H1 (cell line): Measurements from ENCODE around the gene ADRM1. TPM values are rescaled to one million over a fixed set of nuclear protein-coding genes. Genes with fewer than 3 reads are reported as not detected.

Experiments used
- CTCF ChIA-PET: fragments of 300-600 bp; sonication (Branson Sonifier 250); formaldehyde crosslinking; loops from one replicate; lab custom pipeline; 2021; ENCODE audit not compliant: partially characterized antibody; lab: Charles Lee
- POLR2A ChIA-PET: fragments of 300-600 bp; sonication (Branson Sonifier 250); formaldehyde crosslinking; loops from one replicate; lab custom pipeline; 2021; ENCODE audit warnings: inconsistent platforms; ENCODE audit not compliant: partially characterized antibody; lab: Charles Lee
- DNase-seq, 2 experiments: peaks; one replicate each; pipeline versions ENCODE4 v3.0.0 to v3.0.0-alpha.2; 2010 to 2022; ENCODE audit warnings: low spot score in 2 of 2, low read depth in 1 of 2, mixed read lengths in 1 of 2
- FAIRE-seq: peaks from 2 replicates; lab custom pipeline; 2011; peaks lifted over from hg19 to GRCh38; lab: Jason Lieb, UNC
- H2AFZ ChIP-seq: 2 replicates; pipeline ENCODE4 v1.8.1; 2012; ENCODE audit warnings: low read length, inconsistent platforms
- H2AK5ac ChIP-seq: 2 replicates; pipeline ENCODE4 v1.6.1; 2013; ENCODE audit warnings: low read depth, low read length
- H2BK120ac ChIP-seq: replicated peaks from 2 replicates; pipeline ENCODE3; 2013; ENCODE audit warnings: low read depth, low read length, inconsistent platforms
- H2BK12ac ChIP-seq: 2 replicates; pipeline ENCODE4 v1.6.1; 2013; ENCODE audit warnings: low read depth, low read length
- H2BK15ac ChIP-seq: 2 replicates; pipeline ENCODE4 v1.6.1; 2013; ENCODE audit warnings: low read length
- H2BK20ac ChIP-seq: 2 replicates; pipeline ENCODE4 v1.6.1; 2013; ENCODE audit warnings: low read length
- H2BK5ac ChIP-seq: 2 replicates; pipeline ENCODE4 v1.6.1; 2013; ENCODE audit warnings: low read depth, low read length
- H3K14ac ChIP-seq: 2 replicates; pipeline ENCODE4 v1.6.1; 2013; ENCODE audit warnings: inconsistent platforms; ENCODE audit not compliant: insufficient read length
- H3K18ac ChIP-seq: 2 replicates; pipeline ENCODE4 v1.6.1; 2013; ENCODE audit warnings: low read length; ENCODE audit errors: extremely low read depth
- H3K23ac ChIP-seq: 2 replicates; pipeline ENCODE4 v1.6.1; 2013; ENCODE audit warnings: inconsistent platforms; ENCODE audit not compliant: insufficient read length
- H3K23me2 ChIP-seq: 2 replicates; pipeline ENCODE4 v1.6.1; 2013; ENCODE audit warnings: low read depth, low read length
- H3K27ac ChIP-seq: 2 replicates; pipeline ENCODE4 v1.6.1; 2011; ENCODE audit warnings: low read depth, low read length, inconsistent platforms
- H3K27me3 ChIP-seq, 4 experiments: replicated peaks in 1 of 4; 1 replicate in 1 of 4; 2 replicates in 3 of 4; pipeline versions ENCODE4 v1.6.1 to v1.8.1; 2011 to 2013; ENCODE audit warnings: low read length in 3 of 4, mild to moderate bottlenecking in 3 of 4, inconsistent platforms in 2 of 4, mixed read lengths in 2 of 4, moderate library complexity in 1 of 4; ENCODE audit not compliant: control insufficient read depth in 3 of 4, insufficient read depth in 3 of 4; ENCODE audit errors: extremely low read depth in 1 of 4
- H3K36me3 ChIP-seq, 4 experiments: 2 replicates each; pipeline versions ENCODE4 v1.6.1 to v1.8.1; 2011 to 2013; ENCODE audit warnings: mild to moderate bottlenecking in 4 of 4, low read length in 3 of 4, moderate library complexity in 2 of 4, control low read depth in 1 of 4, inconsistent platforms in 1 of 4; ENCODE audit not compliant: insufficient read depth in 4 of 4, control insufficient read depth in 2 of 4
- H3K4ac ChIP-seq: replicated peaks from 2 replicates; pipeline ENCODE3; 2013; ENCODE audit warnings: low read length, low read depth, mixed read lengths, inconsistent platforms; ENCODE audit not compliant: insufficient read length
- H3K4me1 ChIP-seq, 4 experiments: replicated peaks in 1 of 4; 1 replicate in 1 of 4; 2 replicates in 3 of 4; pipeline versions ENCODE4 v1.6.1 to v1.8.1; 2011 to 2013; ENCODE audit warnings: low read length in 3 of 4, inconsistent platforms in 2 of 4, mixed read lengths in 1 of 4; ENCODE audit not compliant: insufficient read depth in 4 of 4, control insufficient read depth in 3 of 4
- H3K4me2 ChIP-seq, 2 experiments: 2 replicates each; pipeline versions ENCODE4 v1.6.1 to v1.8.1; 2011 to 2013; ENCODE audit warnings: low read depth in 2 of 2, low read length in 2 of 2, control low read depth in 1 of 2, inconsistent platforms in 1 of 2, mild to moderate bottlenecking in 1 of 2; ENCODE audit not compliant: insufficient read depth in 1 of 2
- H3K4me3 ChIP-seq, 4 experiments: fragments of 200-600, 300-600 bp in 1 of 4; sonication (generic), shearing (Covaris generic), sonication (Bioruptor Twin) in 1 of 4; 2 replicates each; pipeline versions ENCODE4 v1.5.1 to v1.8.1; 2011 to 2016; ENCODE audit warnings: low read length in 4 of 4, low read depth in 3 of 4, control low read depth in 2 of 4, inconsistent platforms in 2 of 4, mild to moderate bottlenecking in 2 of 4, mixed read lengths in 1 of 4, moderate library complexity in 1 of 4; ENCODE audit not compliant: insufficient read depth in 2 of 4; ENCODE audit errors: extremely low read depth in 1 of 4
- H3K56ac ChIP-seq: replicated peaks from 2 replicates; pipeline ENCODE3; 2013; ENCODE audit warnings: low read depth, mild to moderate bottlenecking, mixed read lengths, low read length, inconsistent platforms; ENCODE audit not compliant: insufficient read length
- H3K79me1 ChIP-seq: 2 replicates; pipeline ENCODE4 v1.6.1; 2013; ENCODE audit warnings: low read depth, low read length, control low read depth
- H3K79me2 ChIP-seq, 2 experiments: 2 replicates each; pipeline versions ENCODE4 v1.6.1 to v1.8.1; 2012 to 2013; ENCODE audit warnings: low read length in 2 of 2, mild to moderate bottlenecking in 2 of 2, inconsistent platforms in 1 of 2; ENCODE audit not compliant: insufficient read depth in 2 of 2, control insufficient read depth in 1 of 2
- H3K9ac ChIP-seq, 4 experiments: replicated peaks in 1 of 4; 1 replicate in 1 of 4; 2 replicates in 3 of 4; pipeline versions ENCODE4 v1.6.1 to v1.8.1; 2011 to 2013; ENCODE audit warnings: low read depth in 3 of 4, low read length in 3 of 4, control low read depth in 2 of 4, mild to moderate bottlenecking in 2 of 4, moderate library complexity in 2 of 4, inconsistent platforms in 1 of 4; ENCODE audit errors: extremely low read depth in 1 of 4
- H3K9me3 ChIP-seq, 2 experiments: 2 replicates each; pipeline versions ENCODE4 v1.6.1 to v1.8.1; 2012 to 2013; ENCODE audit warnings: mild to moderate bottlenecking in 2 of 2, moderate library complexity in 2 of 2, control low read depth in 1 of 2, inconsistent platforms in 1 of 2, low read depth in 1 of 2, low read length in 1 of 2, mixed read lengths in 1 of 2; ENCODE audit not compliant: insufficient read depth in 2 of 2
- H4K20me1 ChIP-seq, 2 experiments: replicated peaks in 1 of 2; 2 replicates each; pipeline versions ENCODE3 to v1.8.1; 2011 to 2013; ENCODE audit warnings: inconsistent platforms in 2 of 2, low read length in 2 of 2, mild to moderate bottlenecking in 1 of 2; ENCODE audit not compliant: insufficient read depth in 2 of 2, control insufficient read depth in 1 of 2
- H4K5ac ChIP-seq: 2 replicates; pipeline ENCODE4 v1.6.1; 2013; ENCODE audit warnings: low read length, low read depth, mixed read lengths, inconsistent platforms; ENCODE audit not compliant: insufficient read length
- H4K8ac ChIP-seq: 2 replicates; pipeline ENCODE4 v1.8.0; 2013; ENCODE audit warnings: mild to moderate bottlenecking, moderate library complexity, low read length, inconsistent platforms; ENCODE audit not compliant: insufficient read depth; ENCODE audit errors: extremely low read depth
- H4K91ac ChIP-seq: replicated peaks from 2 replicates; pipeline ENCODE3; 2013; ENCODE audit warnings: low read length, mixed read lengths, inconsistent platforms; ENCODE audit not compliant: insufficient read length
- KDM4A ChIP-seq: IDR thresholded peaks from one replicate; pipeline ENCODE4 v1.7.1; 2012; ENCODE audit warnings: low read depth, mild to moderate bottlenecking, moderate library complexity, low read length, inconsistent platforms; ENCODE audit not compliant: severe bottlenecking
- RXRA ChIP-seq: IDR thresholded peaks from 2 replicates; pipeline ENCODE4 v1.6.1; 2011; ENCODE audit warnings: low read depth, mild to moderate bottlenecking, low read length, moderate library complexity; ENCODE audit not compliant: insufficient read depth
- WGBS, 2 experiments: shearing (Covaris generic) in 1 of 2; methylation state at CpG; one replicate each; pipeline versions ENCODE4 v1.1.6 to v1.1.7; 2013 to 2015; ENCODE audit warnings: low lambda C conversion rate in 2 of 2, mixed read lengths in 2 of 2, inconsistent platforms in 1 of 2, low coverage in 1 of 2, missing lambda C conversion rate in 1 of 2; ENCODE audit not compliant: insufficient replicate concordance in 2 of 2, insufficient coverage in 1 of 2, insufficient read length in 1 of 2; ENCODE audit errors: extremely low coverage in 1 of 2, missing lambda C conversion rate in 1 of 2; 5-methylcytosine and 5-hydroxymethylcytosine counted together
- polyA plus RNA-seq, 7 experiments: library from polyadenylated mRNA; depleted of rRNA in 3 of 7; stranded (reverse) in 5 of 7; unstranded in 2 of 7; fragments of >200 nt in 5 of 7; fragments of 200-250 nt in 2 of 7; gene quantifications; 1 replicate in 5 of 7; 2 replicates in 1 of 7; 4 replicates in 1 of 7; pipeline versions ENCODE4 v1.2.1 to v1.2.3, GENCODE V29; 2011 to 2013; ENCODE audit warnings: missing spikeins in 2 of 7, mixed read lengths in 2 of 7
- total RNA-seq: library from RNA; stranded (reverse); fragmentation: NEBNext Ultra II Directional; extraction: Animal tissue kit (Norgen Biotek cat#: 25700); gene quantifications from 2 replicates; pipeline ENCODE4 v1.2.1, GENCODE V29; 2021

ADRM1 gene
- total and polyA plus RNA-seq, 2 of the 8 experiments (the other 6 are each of a cell fraction or from before 2014, with no cell fraction given), result 126 to 214 TPM

GRCh38 chr20:62265365-62265764 is 37.4 kb upstream of the ADRM1 start:
- H3K9ac ChIP-seq, result no peak overlapping the region
- WGBS, 2 experiments, result 90% methylated on average over 1 of the region's 1 CpG; no CpG with 5 or more reads in 1 of the 2 experiments
- no peak overlapping the region for H3K4ac ChIP-seq
- no peaks in the 10 kb centered on the region for H3K23me2 ChIP-seq
- H3K56ac ChIP-seq, result no peak overlapping the region
- H2BK12ac ChIP-seq, result no peak overlapping the region
- no peak overlapping the region for H3K14ac ChIP-seq
- no peaks in the 10 kb centered on the region for H3K79me2 ChIP-seq
- TF ChIP-seq RXRA, result no peak
- no peak for TF ChIP-seq KDM4A
- POLR2A ChIA-PET, result interaction anchor here (1.4 kb wide), 1 partner anchor 67 kb away, joined by 3 read pairs; no protein-coding TSS in a partner anchor
- H3K9me3 ChIP-seq, result peaks cover 0 to 2% of the 10 kb centered on the region in 2 experiments; a peak in 2 of 4 replicates
- no peaks in the 10 kb centered on the region for H3K27me3 ChIP-seq
- CTCF ChIA-PET, result interaction anchor here (1.5 kb wide), 1 partner anchor 16 kb away, joined by 4 read pairs; no protein-coding TSS in a partner anchor
- FAIRE-seq (no peak), DNase-seq (no peak)
- H3K27ac ChIP-seq, result no peak overlapping the region
- H2BK120ac ChIP-seq, result no peak overlapping the region
- H3K23ac ChIP-seq, result no peak overlapping the region
- H2BK15ac ChIP-seq, result no peak overlapping the region
- peaks cover 2 to 24% (median 15%) of the 10 kb centered on the region in 4 experiments; a peak in 6 of 8 replicates for H3K36me3 ChIP-seq
- H2AK5ac ChIP-seq, result no peak overlapping the region
- no peak overlapping the region for H3K4me2 ChIP-seq
- no peak overlapping the region for H3K18ac ChIP-seq
- H2AFZ ChIP-seq, result no peak overlapping the region
- H4K91ac ChIP-seq, result no peak overlapping the region
- H3K4me3 ChIP-seq, result no peak overlapping the region
- no peak overlapping the region for H4K5ac ChIP-seq
- no peaks in the 10 kb centered on the region for H3K4me1 ChIP-seq
- H2BK5ac ChIP-seq, result no peak overlapping the region
- H3K79me1 ChIP-seq, result peaks cover 6% of the 10 kb centered on the region
- H2BK20ac ChIP-seq, result no peak overlapping the region
- peaks cover 0 to 4% of the 10 kb centered on the region in 2 experiments for H4K20me1 ChIP-seq
- H4K8ac ChIP-seq, result no peak overlapping the region
